ENCODE data around the gene LZTS3. TPM values are rescaled to one million over a fixed set of nuclear protein-coding genes. Genes with fewer than 3 reads are reported as not detected.

Gene LZTS3
- total and polyA plus RNA-seq, 2 of the 13 experiments (the other 11 are each of a cell fraction or from before 2014, with no cell fraction given), result 10.1 to 31.3 TPM

DNA sequence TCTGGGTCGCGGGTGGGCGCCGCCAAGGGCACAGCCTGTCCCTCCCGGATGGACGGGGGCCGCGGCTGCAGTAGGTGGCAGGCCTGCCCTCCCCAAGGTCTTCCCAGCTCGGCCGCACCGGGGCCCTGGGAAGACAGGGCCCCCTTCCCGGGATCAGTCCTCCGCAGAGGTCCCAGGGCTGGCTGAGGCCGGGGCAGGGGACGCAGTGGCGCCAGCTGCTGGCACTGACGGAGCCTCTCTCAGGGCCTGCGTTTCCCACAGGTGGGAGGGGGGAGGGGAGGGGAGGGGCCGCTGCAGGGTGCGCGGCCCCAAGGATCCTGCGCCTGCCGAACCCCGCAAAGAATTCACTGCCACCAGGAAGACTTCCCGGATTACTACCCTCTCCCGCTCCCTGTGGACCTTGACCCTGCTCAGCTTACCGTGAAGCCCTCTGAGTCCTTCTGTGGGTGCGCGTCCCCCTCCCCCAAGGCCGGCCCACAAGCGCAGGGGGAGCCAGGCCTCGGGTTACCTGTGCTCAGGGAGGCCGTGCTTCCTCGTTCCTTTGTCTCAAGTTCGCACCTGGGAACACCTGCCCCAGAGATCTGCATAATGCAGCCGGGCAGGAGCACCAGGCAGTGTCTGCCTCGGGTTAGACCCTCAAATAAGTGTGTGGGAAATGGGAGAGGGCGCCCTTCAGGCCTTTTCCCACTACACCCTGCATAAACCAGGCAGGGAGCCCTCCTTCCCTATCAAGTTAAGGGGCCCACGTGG lies 5.1 kb downstream of the LZTS3 start (continued):
- TF ChIP-seq, protein P1, sequence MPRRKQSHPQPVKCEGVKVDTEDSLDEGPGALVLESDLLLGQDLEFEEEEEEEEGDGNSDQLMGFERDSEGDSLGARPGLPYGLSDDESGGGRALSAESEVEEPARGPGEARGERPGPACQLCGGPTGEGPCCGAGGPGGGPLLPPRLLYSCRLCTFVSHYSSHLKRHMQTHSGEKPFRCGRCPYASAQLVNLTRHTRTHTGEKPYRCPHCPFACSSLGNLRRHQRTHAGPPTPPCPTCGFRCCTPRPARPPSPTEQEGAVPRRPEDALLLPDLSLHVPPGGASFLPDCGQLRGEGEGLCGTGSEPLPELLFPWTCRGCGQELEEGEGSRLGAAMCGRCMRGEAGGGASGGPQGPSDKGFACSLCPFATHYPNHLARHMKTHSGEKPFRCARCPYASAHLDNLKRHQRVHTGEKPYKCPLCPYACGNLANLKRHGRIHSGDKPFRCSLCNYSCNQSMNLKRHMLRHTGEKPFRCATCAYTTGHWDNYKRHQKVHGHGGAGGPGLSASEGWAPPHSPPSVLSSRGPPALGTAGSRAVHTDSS (CRISPR knock-in tag; conservative IDR thresholded peaks at IDR 0.05), result no peak
- TF ChIP-seq, protein P2, sequence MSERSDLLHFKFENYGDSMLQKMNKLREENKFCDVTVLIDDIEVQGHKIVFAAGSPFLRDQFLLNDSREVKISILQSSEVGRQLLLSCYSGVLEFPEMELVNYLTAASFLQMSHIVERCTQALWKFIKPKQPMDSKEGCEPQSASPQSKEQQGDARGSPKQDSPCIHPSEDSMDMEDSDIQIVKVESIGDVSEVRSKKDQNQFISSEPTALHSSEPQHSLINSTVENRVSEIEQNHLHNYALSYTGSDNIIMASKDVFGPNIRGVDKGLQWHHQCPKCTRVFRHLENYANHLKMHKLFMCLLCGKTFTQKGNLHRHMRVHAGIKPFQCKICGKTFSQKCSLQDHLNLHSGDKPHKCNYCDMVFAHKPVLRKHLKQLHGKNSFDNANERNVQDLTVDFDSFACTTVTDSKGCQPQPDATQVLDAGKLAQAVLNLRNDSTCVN (CRISPR knock-in tag; IDR thresholded peaks at IDR 0.05; ENCODE audit: borderline replicate concordance), result no peak
- TF ChIP-seq TGIF2 (CRISPR knock-in tag; IDR thresholded peaks at IDR 0.05), result peak; percentile 74
- no peak; the same call in 1 of the 2 replicates for TF ChIP-seq HOXA5 (CRISPR knock-in tag; IDR thresholded peaks at IDR 0.05)
- TF ChIP-seq ZNF331 (CRISPR knock-in tag; IDR thresholded peaks at IDR 0.05), result peak; percentile 86
- no peak for TF ChIP-seq SP1 (IDR thresholded peaks at IDR 0.05)
- TF ChIP-seq SP1 (CRISPR knock-in tag; IDR thresholded peaks at IDR 0.05), result peak; percentile 57; the same call in 1 of the 2 replicates
- peak; percentile 59; the same call in 1 of the 2 replicates for TF ChIP-seq ZNF772 (CRISPR knock-in tag; IDR thresholded peaks at IDR 0.05)
- TF ChIP-seq ISL2 (CRISPR knock-in tag; IDR thresholded peaks at IDR 0.05), result peak; percentile 31
- TF ChIP-seq DMAP1 (CRISPR knock-in tag; IDR thresholded peaks at IDR 0.05), result peak; percentile 81
- no peak for TF ChIP-seq IKZF1 (IDR thresholded peaks at IDR 0.05)
- TF ChIP-seq NFRKB (IDR thresholded peaks at IDR 0.05), result no peak
- peak; percentile 76; the same call in 1 of the 2 replicates for TF ChIP-seq KDM6A (CRISPR knock-in tag; IDR thresholded peaks at IDR 0.05; ENCODE audit: low read depth)
- peak; percentile 51 for TF ChIP-seq STAG1 (CRISPR knock-in tag; IDR thresholded peaks at IDR 0.05)
- peak; percentile 83; the same call in 1 of the 2 replicates for TF ChIP-seq ZNF891 (CRISPR knock-in tag; IDR thresholded peaks at IDR 0.05)
- TF ChIP-seq ATF7 (IDR thresholded peaks at IDR 0.05), result no peak
- no peak; the same call in 1 of the 2 replicates for TF ChIP-seq ATF7 (CRISPR knock-in tag; IDR thresholded peaks at IDR 0.05)
- TF ChIP-seq, protein P3, sequence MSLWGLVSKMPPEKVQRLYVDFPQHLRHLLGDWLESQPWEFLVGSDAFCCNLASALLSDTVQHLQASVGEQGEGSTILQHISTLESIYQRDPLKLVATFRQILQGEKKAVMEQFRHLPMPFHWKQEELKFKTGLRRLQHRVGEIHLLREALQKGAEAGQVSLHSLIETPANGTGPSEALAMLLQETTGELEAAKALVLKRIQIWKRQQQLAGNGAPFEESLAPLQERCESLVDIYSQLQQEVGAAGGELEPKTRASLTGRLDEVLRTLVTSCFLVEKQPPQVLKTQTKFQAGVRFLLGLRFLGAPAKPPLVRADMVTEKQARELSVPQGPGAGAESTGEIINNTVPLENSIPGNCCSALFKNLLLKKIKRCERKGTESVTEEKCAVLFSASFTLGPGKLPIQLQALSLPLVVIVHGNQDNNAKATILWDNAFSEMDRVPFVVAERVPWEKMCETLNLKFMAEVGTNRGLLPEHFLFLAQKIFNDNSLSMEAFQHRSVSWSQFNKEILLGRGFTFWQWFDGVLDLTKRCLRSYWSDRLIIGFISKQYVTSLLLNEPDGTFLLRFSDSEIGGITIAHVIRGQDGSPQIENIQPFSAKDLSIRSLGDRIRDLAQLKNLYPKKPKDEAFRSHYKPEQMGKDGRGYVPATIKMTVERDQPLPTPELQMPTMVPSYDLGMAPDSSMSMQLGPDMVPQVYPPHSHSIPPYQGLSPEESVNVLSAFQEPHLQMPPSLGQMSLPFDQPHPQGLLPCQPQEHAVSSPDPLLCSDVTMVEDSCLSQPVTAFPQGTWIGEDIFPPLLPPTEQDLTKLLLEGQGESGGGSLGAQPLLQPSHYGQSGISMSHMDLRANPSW (CRISPR knock-in tag; IDR thresholded peaks at IDR 0.05; ENCODE audit: borderline replicate concordance), result no peak
- TF ChIP-seq HOXD1 (CRISPR knock-in tag; IDR thresholded peaks at IDR 0.05), result no peak
- no peak for TF ChIP-seq XBP1 (CRISPR knock-in tag; IDR thresholded peaks at IDR 0.05)
- 0 out of 2 replicates have a peak, but pooled peaks have one; percentile 56 for TF ChIP-seq FIP1L1 (IDR thresholded peaks at IDR 0.05; ENCODE audit: borderline replicate concordance, insufficient read depth, low read depth, low read length)
- peak; percentile 62; the same call in 1 of the 2 replicates for TF ChIP-seq NR2F6 (IDR thresholded peaks at IDR 0.05)
- TF ChIP-seq NR2F6 (CRISPR knock-in tag; IDR thresholded peaks at IDR 0.05), result no peak; the same call in 1 of the 2 replicates
- TF ChIP-seq BCL6 (CRISPR knock-in tag; IDR thresholded peaks at IDR 0.05), result peak; percentile 62
- TF ChIP-seq PAWR (CRISPR knock-in tag; IDR thresholded peaks at IDR 0.05; ENCODE audit: borderline replicate concordance), result no peak
- TF ChIP-seq RORA (CRISPR knock-in tag; IDR thresholded peaks at IDR 0.05), result no peak
- peak; percentile 96 for TF ChIP-seq ZNF510 (CRISPR knock-in tag; IDR thresholded peaks at IDR 0.05; ENCODE audit: low read depth)
- no peak for TF ChIP-seq PHF5A (CRISPR knock-in tag; IDR thresholded peaks at IDR 0.05; ENCODE audit: low read depth, unreplicated experiment)
- 0 out of 2 replicates have a peak, but pooled peaks have one; percentile 70 for TF ChIP-seq ZNF598 (CRISPR knock-in tag; IDR thresholded peaks at IDR 0.05; ENCODE audit: borderline replicate concordance)
